Natural killer cell (primary cell): Measurements from ENCODE around the gene G6PC1. TPM values are rescaled to one million over a fixed set of nuclear protein-coding genes. Genes with fewer than 3 reads are reported as not detected.
"Not testable (repeated sequence)": the region's sequence is repeated elsewhere in the genome, so short reads cannot be mapped to it uniquely, and the experiment has no call there.

ENCODE experiments used
- ATAC-seq, 3 donors: fragments of 150-1000 bp in 2 of 3; fragments of 200-7000 bp in 1 of 3; cut with Tn5 transposase; 1 replicate in 1 of 3; 2 replicates in 2 of 3; pipeline ENCODE4 v1.10.0; 2021; ENCODE audit warnings: mild to moderate bottlenecking in 2 of 3, moderate library complexity in 2 of 3
- DNase-seq, 2 donors: peaks; one replicate each; pipeline versions ENCODE4 v3.0.0 to v3.0.0-alpha.2; 2013 to 2021; ENCODE audit warnings: mixed read lengths in 1 of 2
- H3K27ac ChIP-seq: one replicate; pipeline ENCODE4 v1.5.1; 2013; ENCODE audit warnings: mild to moderate bottlenecking, low read length
- H3K27me3 ChIP-seq: one replicate; pipeline ENCODE4 v1.6.1; 2013; ENCODE audit warnings: low read length; ENCODE audit not compliant: control insufficient read depth, insufficient read depth
- H3K36me3 ChIP-seq: one replicate; pipeline ENCODE4 v1.6.1; 2013; ENCODE audit warnings: low read length; ENCODE audit not compliant: control insufficient read depth, insufficient read depth
- H3K4me1 ChIP-seq: one replicate; pipeline ENCODE4 v1.6.1; 2013; ENCODE audit warnings: low read length; ENCODE audit not compliant: control insufficient read depth, insufficient read depth
- H3K4me3 ChIP-seq: one replicate; pipeline ENCODE4 v1.5.1; 2013; ENCODE audit warnings: low read length
- H3K9me3 ChIP-seq: one replicate; pipeline ENCODE4 v1.6.1; 2013; ENCODE audit warnings: low read length; ENCODE audit not compliant: control insufficient read depth, insufficient read depth
- H3K27ac Mint-ChIP-seq, 2 donors: one replicate each; pipeline ENCODE4 v1.8.0; 2022; ENCODE audit warnings: mild to moderate bottlenecking in 2 of 2, mixed read lengths in 2 of 2, moderate library complexity in 1 of 2
- H3K27me3 Mint-ChIP-seq, 2 donors: one replicate each; pipeline ENCODE4 v1.8.0; 2022; ENCODE audit warnings: low read depth in 2 of 2, mixed read lengths in 2 of 2
- H3K36me3 Mint-ChIP-seq: one replicate; pipeline ENCODE4 v1.8.0; 2022; ENCODE audit warnings: mixed read lengths
- H3K4me1 Mint-ChIP-seq, 2 donors: one replicate each; pipeline ENCODE4 v1.8.0; 2022; ENCODE audit warnings: mixed read lengths in 2 of 2
- H3K4me3 Mint-ChIP-seq: one replicate; pipeline ENCODE4 v1.8.0; 2022; ENCODE audit warnings: mild to moderate bottlenecking, moderate library complexity, mixed read lengths
- H3K9me3 Mint-ChIP-seq, 2 donors: one replicate each; pipeline ENCODE4 v1.8.0; 2022; ENCODE audit warnings: mixed read lengths in 2 of 2
- CTCF ChIP-seq: fragments of 200-600 bp; IDR thresholded peaks from one replicate; pipeline ENCODE4 v1.8.0; 2022; ENCODE audit warnings: antibody characterized with exemption
- whole genome bisulfite sequencing: methylation state at CpG from one replicate; pipeline ENCODE4 v1.1.7; 2013; ENCODE audit warnings: missing lambda C conversion rate; ENCODE audit not compliant: insufficient coverage; 5-methylcytosine and 5-hydroxymethylcytosine counted together
- intact Hi-C: fragments of 100-400 bp; cut with micrococcal nuclease; formaldehyde crosslinking; loops from one replicate; pipeline ENCODE4 v1.14.2; 2022
- total RNA-seq, 4 donors: library from RNA; stranded (reverse); fragments of 120-200 nt in 1 of 4; gene quantifications; one replicate each; pipeline versions ENCODE4 v1.2.3 to v1.2.4, GENCODE V29; 2013 to 2022

The G6PC1 gene
- total RNA-seq, 3 donors from 2014 or later (not counting 1 experiment from before 2014, with no cell fraction given) = not detected

- ATAC-seq (no peak), DNase-seq (no peak)
- Histone ChIP-seq H3K27ac (no peak overlapping the region), H3K36me3 (no peaks in the 10 kb centered on the region), H3K4me1 (no peaks in the 10 kb centered on the region), H3K9me3 (no peaks in the 10 kb centered on the region), H3K4me3 (no peak overlapping the region), H3K27me3 (no peaks in the 10 kb centered on the region)
- no peak overlapping the region for H3K27ac Mint-ChIP-seq
- no peaks in the 10 kb centered on the region for H3K9me3 Mint-ChIP-seq
- TF ChIP-seq CTCF = no peak
- intact Hi-C loops = no loop called here
- no peaks in the 10 kb centered on the region for H3K4me1 Mint-ChIP-seq
- H3K27me3 Mint-ChIP-seq = peaks cover 0 to 4% of the 10 kb centered on the region in 2 donors
- 71% methylated on average over 8 of the region's 8 CpGs for WGBS
- H3K4me3 Mint-ChIP-seq = no peak overlapping the region
- no peaks in the 10 kb centered on the region for H3K36me3 Mint-ChIP-seq
Observed at GRCh38 chr17:42855048-42855596, 45.5 kb upstream of the G6PC1 start.

GRCh38 chr17:42856093-42856492, 44.5 kb upstream of the G6PC1 start:
- H3K4me3 Mint-ChIP-seq, DNase-seq, H3K4me1 Mint-ChIP-seq, H3K27ac ChIP-seq, H3K9me3 Mint-ChIP-seq, H3K9me3 ChIP-seq, H3K27me3 ChIP-seq, H3K36me3 Mint-ChIP-seq, H3K27me3 Mint-ChIP-seq, ATAC-seq, intact Hi-C loops, H3K36me3 ChIP-seq, H3K27ac Mint-ChIP-seq, H3K4me3 ChIP-seq, H3K4me1 ChIP-seq: not testable (repeated sequence)
- 91% methylated on average over 4 of the region's 8 CpGs for WGBS

- ATAC-seq = not testable (repeated sequence)
Observed at GRCh38 chr17:42856516-42856915, 44.1 kb upstream of the G6PC1 start.

GRCh38 chr17:42857389-42857788, 43.2 kb upstream of the G6PC1 start:
- H3K27me3 ChIP-seq = no peaks in the 10 kb centered on the region
- no peaks in the 10 kb centered on the region for H3K36me3 ChIP-seq
- H3K27me3 Mint-ChIP-seq = peaks cover 0 to 6% of the 10 kb centered on the region in 2 donors
- H3K4me3 Mint-ChIP-seq = no peak overlapping the region
- no peaks in the 10 kb centered on the region for H3K4me1 Mint-ChIP-seq
- DNase-seq (no peak), ATAC-seq (no peak)
- H3K4me3 ChIP-seq = no peak overlapping the region
- no peaks in the 10 kb centered on the region for H3K9me3 ChIP-seq
- H3K27ac ChIP-seq = no peak overlapping the region
- H3K9me3 Mint-ChIP-seq = no peaks in the 10 kb centered on the region
- no peaks in the 10 kb centered on the region for H3K36me3 Mint-ChIP-seq
- no peak overlapping the region for H3K27ac Mint-ChIP-seq
- no peak for TF ChIP-seq CTCF
- intact Hi-C loops = no loop called here
- 100% methylated on average over 1 of the region's 1 CpG for WGBS
- H3K4me1 ChIP-seq = no peaks in the 10 kb centered on the region

More at GRCh38 chr17:42856516-42856915, 44.1 kb upstream of the G6PC1 start:
- H3K27ac ChIP-seq, intact Hi-C loops, H3K4me1 ChIP-seq, H3K27ac Mint-ChIP-seq, H3K4me1 Mint-ChIP-seq, H3K9me3 Mint-ChIP-seq, DNase-seq, H3K36me3 ChIP-seq, H3K4me3 ChIP-seq, H3K27me3 ChIP-seq, H3K36me3 Mint-ChIP-seq, H3K4me3 Mint-ChIP-seq, H3K9me3 ChIP-seq, H3K27me3 Mint-ChIP-seq: not testable (repeated sequence)
- 86% methylated on average over 6 of the region's 8 CpGs for whole genome bisulfite sequencing
